ENCODE data around the gene TSPAN11. TPM values are rescaled to one million over a fixed set of nuclear protein-coding genes. Genes with fewer than 3 reads are reported as not detected.

TSPAN11 gene
- total and polyA plus RNA-seq, 2 of the 4 experiments (the other 2 are of a cell fraction): 0.18 to 0.26 TPM

GRCh38 chr12:30963709-30964564 lies 37.4 kb downstream of the TSPAN11 start:
- no peaks in the 10 kb centered on the region; the same call in 1 of the 2 replicates for H3K9me1 ChIP-seq (ENCODE audit: insufficient read depth, low read length)
- no peak overlapping the region for H3K4me2 ChIP-seq (ENCODE audit: low read depth, low read length)
- DNase-seq: no peak
- no peak overlapping the region for H4K5ac ChIP-seq (ENCODE audit: low read depth, low read length)
- H2BK120ac ChIP-seq (ENCODE audit: low read depth, low read length): no peak overlapping the region
- TF ChIP-seq RFX5 (IDR thresholded peaks at IDR 0.05; ENCODE audit: low read depth, low read length) (no peak), SMC3 (IDR thresholded peaks at IDR 0.05; ENCODE audit: low read depth, low read length) (no peak), MAZ (IDR thresholded peaks at IDR 0.05; ENCODE audit: borderline replicate concordance, low read depth, low read length) (no peak), CTCF (conservative IDR thresholded peaks at IDR 0.05; ENCODE audit: low read depth, low read length) (no peak), MAFK (IDR thresholded peaks at IDR 0.05; ENCODE audit: low read depth, low read length) (no peak), NFE2L2 (IDR thresholded peaks at IDR 0.05; ENCODE audit: low read depth, low read length) (no peak), RAD21 (IDR thresholded peaks at IDR 0.05; ENCODE audit: low read length) (no peak), FOS (IDR thresholded peaks at IDR 0.05; ENCODE audit: low read depth, low read length) (no peak), BHLHE40 (IDR thresholded peaks at IDR 0.05; ENCODE audit: low read depth, low read length) (no peak), CEBPB (IDR thresholded peaks at IDR 0.05; ENCODE audit: low read depth, low read length) (no peak), CHD1 (IDR thresholded peaks at IDR 0.05; ENCODE audit: low read depth, low read length) (no peak), MXI1 (IDR thresholded peaks at IDR 0.05; ENCODE audit: borderline replicate concordance, low read depth, low read length) (no peak)
- TF ChIP-seq, protein P1, sequence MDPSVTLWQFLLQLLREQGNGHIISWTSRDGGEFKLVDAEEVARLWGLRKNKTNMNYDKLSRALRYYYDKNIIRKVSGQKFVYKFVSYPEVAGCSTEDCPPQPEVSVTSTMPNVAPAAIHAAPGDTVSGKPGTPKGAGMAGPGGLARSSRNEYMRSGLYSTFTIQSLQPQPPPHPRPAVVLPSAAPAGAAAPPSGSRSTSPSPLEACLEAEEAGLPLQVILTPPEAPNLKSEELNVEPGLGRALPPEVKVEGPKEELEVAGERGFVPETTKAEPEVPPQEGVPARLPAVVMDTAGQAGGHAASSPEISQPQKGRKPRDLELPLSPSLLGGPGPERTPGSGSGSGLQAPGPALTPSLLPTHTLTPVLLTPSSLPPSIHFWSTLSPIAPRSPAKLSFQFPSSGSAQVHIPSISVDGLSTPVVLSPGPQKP (IDR thresholded peaks at IDR 0.05; ENCODE audit: borderline replicate concordance, low read depth, low read length): no peak
- H3K36me3 ChIP-seq (ENCODE audit: control insufficient read depth, insufficient read depth, low read length): no peaks in the 10 kb centered on the region
- no peak overlapping the region for H2AK9ac ChIP-seq (replicated peaks; ENCODE audit: low read depth, low read length, poor library complexity)
- no peak overlapping the region for H3K4ac ChIP-seq (ENCODE audit: low read depth, low read length)
- CTCF ChIA-PET: no interaction called here
- H3K23ac ChIP-seq (ENCODE audit: low read depth, low read length): no peak overlapping the region
- H2BK5ac ChIP-seq (ENCODE audit: low read depth, low read length, poor library complexity, severe bottlenecking): no peak overlapping the region
- intact Hi-C loops (cut with micrococcal nuclease): no loop called here
- no peaks in the 10 kb centered on the region for H3K4me1 ChIP-seq (ENCODE audit: control insufficient read depth, insufficient read depth, low read length)
- no peak overlapping the region for H3K18ac ChIP-seq (ENCODE audit: low read depth, low read length)
- H3K9ac ChIP-seq (ENCODE audit: low read depth, low read length): no peak overlapping the region
- no peak overlapping the region for H2BK15ac ChIP-seq (ENCODE audit: low read depth, low read length)
- dilution Hi-C loops (cut with HindIII; ENCODE audit: low sequenced_read_pairs, unreplicated experiment): no loop called here
- H3K79me1 ChIP-seq (ENCODE audit: low read depth in 1 of 2, low read length in 2 of 2): no peaks in the 10 kb centered on the region
- H2AFZ ChIP-seq (replicated peaks; ENCODE audit: low read length, poor library complexity): no peak overlapping the region
- BruUV-seq (replicated peaks): no TSS peak
- ATAC-seq (ENCODE audit: low read depth): no peak
- no peak overlapping the region for H3K4me3 ChIP-seq (ENCODE audit: insufficient read depth, low read depth, low read length)
- POLR2A ChIA-PET (ENCODE audit: unreplicated experiment): no interaction called here
- H4K91ac ChIP-seq (ENCODE audit: insufficient read depth, low read depth, low read length): no peak overlapping the region
- H3K27me3 ChIP-seq (ENCODE audit: control insufficient read depth, insufficient read depth, low read length): peaks cover 14% of the 10 kb centered on the region; the same call in 1 of the 2 replicates
- no peak overlapping the region for H4K8ac ChIP-seq (ENCODE audit: low read depth in 2 of 2, low read length in 2 of 2)
- H4K20me1 ChIP-seq (ENCODE audit: insufficient read depth, low read length): no peaks in the 10 kb centered on the region
- no peak overlapping the region for H3K14ac ChIP-seq (replicated peaks; ENCODE audit: low read depth, low read length)
- no peak overlapping the region for H2AK5ac ChIP-seq (ENCODE audit: low read depth, low read length)
- in situ Hi-C loops (cut with MboI; ENCODE audit: low sequenced_read_pairs): no loop called here
- no peaks in the 10 kb centered on the region for H3K9me3 ChIP-seq (ENCODE audit: control insufficient read depth, insufficient read depth, low read length)
- no peak overlapping the region for H3K56ac ChIP-seq (ENCODE audit: extremely low read depth, insufficient read depth, low read length)
- no peak overlapping the region for H2BK20ac ChIP-seq (ENCODE audit: low read depth, low read length)
- WGBS, 2 experiments (ENCODE audit: extremely low coverage in 2 of 2, insufficient read length in 1 of 2): 79% methylated on average over 8 of the region's 21 CpGs; no CpG with 5 or more reads in 1 of the 2 experiments
- no peak overlapping the region for H3K27ac ChIP-seq (ENCODE audit: insufficient read depth, low read length)

All from IMR-90 (cell line).